Stimulated activated naive CD8-positive, alpha-beta T cell treated with anti-CD3 and anti-CD28 coated beads, Interleukin-15, Interleukin-2, amounts not matched to agents 100 ng/mL and 50 ng/mL, for 24 hours (primary cell): ENCODE measurements around the gene APBA2.

Source experiments
- H3K27ac Mint-ChIP-seq: one replicate; pipeline ENCODE4 v1.8.0; 2021; ENCODE audit warnings: mild to moderate bottlenecking, mixed read lengths
- H3K27me3 Mint-ChIP-seq: one replicate; pipeline ENCODE4 v1.8.0; 2021; ENCODE audit warnings: mixed read lengths
- H3K36me3 Mint-ChIP-seq: one replicate; pipeline ENCODE4 v1.8.0; 2021; ENCODE audit warnings: low read depth, mixed read lengths
- H3K4me1 Mint-ChIP-seq: one replicate; pipeline ENCODE4 v1.8.0; 2021; ENCODE audit warnings: low read depth, mixed read lengths
- H3K4me3 Mint-ChIP-seq: one replicate; pipeline ENCODE4 v1.8.0; 2021; ENCODE audit warnings: mild to moderate bottlenecking, mixed read lengths
- H3K9me3 Mint-ChIP-seq: one replicate; pipeline ENCODE4 v1.8.0; 2021; ENCODE audit warnings: mixed read lengths

Gene APBA2

DNA sequence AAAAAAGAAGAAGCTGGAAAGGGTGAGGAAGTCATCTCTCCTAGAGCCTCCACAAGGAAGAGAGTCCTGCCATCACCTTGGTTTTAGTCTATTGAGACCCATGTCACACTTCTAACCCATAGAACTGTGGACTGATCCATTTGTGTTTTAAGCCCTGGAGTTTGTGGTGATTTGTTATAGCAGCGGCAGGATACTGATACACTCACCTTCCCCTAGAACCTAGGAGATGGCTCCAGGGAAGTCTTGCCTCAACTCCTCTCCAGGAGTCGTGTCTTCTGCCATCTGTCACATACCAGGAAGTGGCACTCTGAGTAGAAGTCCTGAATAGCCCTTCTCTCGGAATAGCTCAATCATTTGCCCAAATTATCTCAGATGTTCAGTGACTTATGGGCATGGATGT, 14.6 kb upstream of the APBA2 start:
- no peaks in the 10 kb centered on the region for H3K36me3 Mint-ChIP-seq
- H3K27me3 Mint-ChIP-seq, result no peaks in the 10 kb centered on the region
- H3K4me3 Mint-ChIP-seq, result no peak overlapping the region
- no peak overlapping the region for H3K27ac Mint-ChIP-seq
- peaks cover 3% of the 10 kb centered on the region for H3K4me1 Mint-ChIP-seq
- no peaks in the 10 kb centered on the region for H3K9me3 Mint-ChIP-seq

DNA sequence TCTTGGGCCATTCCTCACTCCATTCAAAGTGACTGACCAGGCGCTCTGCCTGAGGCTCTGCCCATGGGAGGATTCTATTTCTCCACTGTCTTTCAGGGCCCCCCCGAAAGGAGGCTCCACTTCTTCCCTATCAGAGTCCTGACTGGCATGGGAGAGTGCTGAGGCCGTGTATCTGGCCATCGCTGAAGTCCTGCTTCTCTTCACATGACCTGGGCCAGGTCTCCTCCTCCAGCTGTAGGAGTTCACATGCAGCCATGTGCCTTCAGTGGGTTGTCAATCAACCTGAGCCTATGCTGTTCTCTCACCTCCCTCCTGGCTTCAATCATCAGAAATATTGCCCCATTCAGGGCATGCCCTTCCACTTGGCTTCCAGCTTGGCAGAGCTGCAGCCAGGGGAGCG, 12.8 kb upstream of the APBA2 start:
- Mint-ChIP-seq H3K36me3 (no peaks in the 10 kb centered on the region), H3K9me3 (no peaks in the 10 kb centered on the region), H3K27ac (no peak overlapping the region), H3K27me3 (no peaks in the 10 kb centered on the region), H3K4me3 (no peak overlapping the region), H3K4me1 (peaks cover 10% of the 10 kb centered on the region)

- Mint-ChIP-seq H3K4me3 (no peak overlapping the region), H3K27ac (no peak overlapping the region), H3K4me1 (peaks cover 10% of the 10 kb centered on the region), H3K9me3 (no peaks in the 10 kb centered on the region), H3K27me3 (no peaks in the 10 kb centered on the region), H3K36me3 (no peaks in the 10 kb centered on the region)
These were observed 12.1 kb upstream of the APBA2 start for GRCh38 chr15:28873585-28874190.

- Mint-ChIP-seq H3K4me3 (no peak overlapping the region), H3K27ac (no peak overlapping the region)
These were observed 10.2 kb upstream of the APBA2 start for GRCh38 chr15:28875461-28876000.

DNA sequence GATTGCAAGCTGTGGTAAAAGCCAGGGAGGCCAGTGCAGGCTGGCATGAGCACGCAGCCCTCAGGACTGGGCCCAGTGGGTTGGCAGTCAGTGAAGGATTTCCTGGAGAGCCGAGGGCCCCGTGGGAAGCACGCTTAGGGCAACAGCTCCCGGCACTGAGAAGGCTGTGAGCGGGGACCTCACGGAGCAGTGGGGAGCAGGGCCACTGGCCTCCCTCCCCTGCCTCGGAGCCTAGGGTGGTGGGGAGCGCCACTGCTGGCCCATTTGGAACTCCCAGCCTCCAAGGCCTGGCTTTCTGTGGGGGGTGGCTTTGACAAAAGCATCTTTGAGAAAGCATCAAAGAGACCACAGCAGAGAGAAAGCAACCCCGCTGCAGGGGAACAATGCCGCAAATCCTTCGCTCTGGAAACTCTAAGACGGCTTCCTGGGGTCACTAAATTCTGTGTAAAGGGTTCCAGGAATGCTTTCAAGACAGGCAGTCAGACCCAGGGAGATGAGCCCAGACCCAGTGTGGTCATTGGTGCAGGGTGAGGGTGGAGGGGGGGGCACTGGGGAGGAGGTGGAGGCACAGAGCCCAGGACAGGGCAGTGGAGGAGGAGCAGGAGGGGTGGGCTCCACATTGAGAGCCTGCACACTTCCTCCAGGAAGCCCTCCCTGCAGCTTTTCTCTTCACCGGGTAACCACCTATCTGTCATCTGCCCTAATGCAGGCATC, 9.5 kb upstream of the APBA2 start:
- H3K27ac Mint-ChIP-seq, result no peak overlapping the region

More at GRCh38 chr15:28875461-28876000, 10.2 kb upstream of the APBA2 start:
- Mint-ChIP-seq H3K9me3 (no peaks in the 10 kb centered on the region), H3K4me1 (peaks cover 10% of the 10 kb centered on the region), H3K36me3 (no peaks in the 10 kb centered on the region), H3K27me3 (no peaks in the 10 kb centered on the region)

DNA sequence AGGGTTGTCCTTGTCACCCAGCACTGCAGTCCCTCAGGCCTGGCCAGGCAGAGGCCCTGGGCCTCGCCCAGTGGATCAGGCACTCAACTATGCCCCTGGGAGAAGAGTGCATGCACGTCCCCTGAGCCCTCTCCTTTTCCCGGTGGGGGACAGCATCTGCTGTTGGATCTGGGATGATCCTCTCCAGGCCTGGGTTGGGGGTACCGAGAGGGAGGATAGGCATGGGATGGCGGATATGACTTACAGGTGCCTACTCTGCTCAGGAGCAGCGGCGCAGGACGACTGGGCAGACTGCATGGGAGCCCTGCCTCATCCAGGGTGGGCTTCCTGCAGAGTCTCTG, 9.0 kb upstream of the APBA2 start:
- Mint-ChIP-seq H3K4me3 (no peak overlapping the region), H3K27ac (no peak overlapping the region), H3K27me3 (no peaks in the 10 kb centered on the region), H3K9me3 (no peaks in the 10 kb centered on the region), H3K4me1 (peaks cover 10% of the 10 kb centered on the region), H3K36me3 (no peaks in the 10 kb centered on the region)

More for the DNA sequence above, 9.5 kb upstream of the APBA2 start:
- no peak overlapping the region for H3K4me3 Mint-ChIP-seq
- H3K36me3 Mint-ChIP-seq, result no peaks in the 10 kb centered on the region
- no peaks in the 10 kb centered on the region for H3K27me3 Mint-ChIP-seq
- H3K4me1 Mint-ChIP-seq, result peaks cover 10% of the 10 kb centered on the region
- no peaks in the 10 kb centered on the region for H3K9me3 Mint-ChIP-seq

GRCh38 chr15:28878209-28878608, 7.6 kb upstream of the APBA2 start:
- no peak overlapping the region for H3K27ac Mint-ChIP-seq
- peaks cover 10% of the 10 kb centered on the region for H3K4me1 Mint-ChIP-seq
- H3K36me3 Mint-ChIP-seq, result no peaks in the 10 kb centered on the region
- no peaks in the 10 kb centered on the region for H3K9me3 Mint-ChIP-seq
- no peak overlapping the region for H3K4me3 Mint-ChIP-seq
- no peaks in the 10 kb centered on the region for H3K27me3 Mint-ChIP-seq

DNA sequence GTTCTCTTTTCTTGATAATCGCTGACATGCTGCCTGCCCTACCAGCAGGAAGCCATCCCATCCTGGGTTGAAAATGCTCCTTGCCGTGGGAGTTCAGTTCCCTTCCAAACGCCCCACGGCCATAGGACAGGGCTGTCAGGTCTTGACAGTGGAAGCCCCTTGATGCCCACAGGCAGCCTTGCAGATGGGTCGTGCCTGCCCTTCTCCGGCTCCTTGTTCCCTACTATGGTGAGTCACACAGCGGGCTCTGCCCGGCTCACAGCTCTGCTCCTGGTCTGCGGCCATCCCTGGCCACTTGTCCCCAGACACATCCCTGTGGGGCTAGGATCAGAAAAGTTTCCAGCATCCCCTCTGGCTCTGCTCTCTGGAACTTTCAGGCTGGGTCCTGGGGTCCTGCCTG, 6.2 kb upstream of the APBA2 start:
- Mint-ChIP-seq H3K27me3 (no peaks in the 10 kb centered on the region), H3K27ac (no peak overlapping the region), H3K4me3 (no peak overlapping the region), H3K4me1 (peaks cover 10% of the 10 kb centered on the region), H3K9me3 (no peaks in the 10 kb centered on the region), H3K36me3 (no peaks in the 10 kb centered on the region)

GRCh38 chr15:28880680-28881079, 5.1 kb upstream of the APBA2 start:
- H3K9me3 Mint-ChIP-seq, result no peaks in the 10 kb centered on the region
- no peak overlapping the region for H3K27ac Mint-ChIP-seq
- no peaks in the 10 kb centered on the region for H3K27me3 Mint-ChIP-seq
- H3K4me3 Mint-ChIP-seq, result no peak overlapping the region
- H3K36me3 Mint-ChIP-seq, result no peaks in the 10 kb centered on the region
- H3K4me1 Mint-ChIP-seq, result peaks cover 9% of the 10 kb centered on the region

GRCh38 chr15:28881170-28881569, 4.6 kb upstream of the APBA2 start:
- H3K27me3 Mint-ChIP-seq, result no peaks in the 10 kb centered on the region
- peaks cover 6% of the 10 kb centered on the region for H3K4me1 Mint-ChIP-seq
- no peaks in the 10 kb centered on the region for H3K36me3 Mint-ChIP-seq
- H3K9me3 Mint-ChIP-seq, result no peaks in the 10 kb centered on the region
- H3K27ac Mint-ChIP-seq, result no peak overlapping the region
- H3K4me3 Mint-ChIP-seq, result no peak overlapping the region

GRCh38 chr15:28881600-28881999, 4.2 kb upstream of the APBA2 start:
- Mint-ChIP-seq H3K27ac (no peak overlapping the region), H3K9me3 (no peaks in the 10 kb centered on the region), H3K27me3 (no peaks in the 10 kb centered on the region), H3K36me3 (no peaks in the 10 kb centered on the region), H3K4me3 (no peak overlapping the region), H3K4me1 (peaks cover 3% of the 10 kb centered on the region)

DNA sequence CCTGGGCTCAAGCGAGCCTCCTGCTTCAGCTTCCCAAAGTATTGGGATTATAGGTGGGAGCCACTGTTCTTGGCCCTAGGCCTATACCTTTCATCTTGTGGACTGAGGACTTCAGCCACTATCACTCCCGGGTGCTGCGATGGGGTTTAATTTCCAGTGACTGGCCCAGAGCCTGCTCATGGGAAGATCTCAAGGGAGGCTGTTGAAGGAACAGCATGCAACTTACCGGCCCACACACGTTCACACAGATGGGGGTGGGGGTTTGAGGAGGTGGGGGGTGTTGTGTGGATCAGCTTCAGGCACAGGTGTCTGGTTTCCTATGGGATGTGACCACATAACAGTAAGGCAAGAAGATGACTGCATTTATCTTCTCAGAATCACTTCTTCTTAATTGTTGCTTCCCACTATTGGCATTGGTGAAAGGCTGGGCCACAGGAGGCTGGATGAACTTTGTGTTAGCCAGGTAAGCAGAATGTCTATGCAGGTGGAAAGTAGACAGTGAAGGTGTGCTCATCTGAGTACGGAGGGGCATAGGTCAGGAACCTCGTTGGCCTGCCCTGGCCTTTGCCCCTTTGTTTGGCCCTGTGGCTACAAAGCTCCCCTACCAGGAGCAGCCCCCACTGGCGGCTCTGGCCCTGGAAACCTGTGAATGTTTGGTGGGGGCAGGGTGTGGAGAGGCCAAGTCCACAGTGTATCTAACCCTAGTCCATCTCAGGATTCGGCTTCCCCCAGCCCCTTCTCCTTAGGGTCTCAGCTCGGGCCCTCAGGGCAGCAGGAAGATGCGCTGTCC, 1.4 kb upstream of the APBA2 start:
- no peaks in the 10 kb centered on the region for H3K27me3 Mint-ChIP-seq
- H3K27ac Mint-ChIP-seq, result no peak overlapping the region
- peaks cover 23% of the 10 kb centered on the region for H3K4me1 Mint-ChIP-seq
- H3K36me3 Mint-ChIP-seq, result no peaks in the 10 kb centered on the region
- H3K4me3 Mint-ChIP-seq, result no peak overlapping the region
- H3K9me3 Mint-ChIP-seq, result no peaks in the 10 kb centered on the region

DNA sequence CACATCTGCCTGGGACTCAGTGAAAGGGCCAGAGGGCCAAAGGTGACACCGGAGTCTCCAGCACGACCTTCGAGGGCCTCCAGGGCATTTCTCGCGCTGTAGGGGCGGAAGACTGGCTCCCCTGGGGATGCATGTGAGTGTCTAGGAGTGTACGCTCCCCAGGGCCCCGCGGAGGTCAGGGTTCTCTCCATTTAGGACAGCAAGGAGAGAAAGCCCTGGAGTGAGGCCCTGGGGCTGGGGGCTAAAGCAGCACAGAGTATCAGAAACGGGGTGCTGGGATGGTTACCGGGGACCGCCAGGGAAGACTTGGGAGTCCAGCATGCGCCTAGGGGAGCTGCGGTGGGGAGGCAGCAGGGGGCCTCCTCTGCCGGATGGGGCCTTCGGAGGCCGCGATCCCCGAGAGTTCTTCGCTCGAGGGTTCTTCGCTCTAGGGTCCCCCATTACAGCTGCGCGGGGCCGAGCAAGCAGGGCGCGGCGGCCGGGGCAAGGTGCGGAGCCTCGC, 595 bp upstream of the APBA2 start:
- peak overlapping the region; percentile 49 for H3K4me3 Mint-ChIP-seq
- no peaks in the 10 kb centered on the region for H3K36me3 Mint-ChIP-seq
- no peaks in the 10 kb centered on the region for H3K9me3 Mint-ChIP-seq
- H3K4me1 Mint-ChIP-seq, result peaks cover 31% of the 10 kb centered on the region
- H3K27me3 Mint-ChIP-seq, result no peaks in the 10 kb centered on the region
- H3K27ac Mint-ChIP-seq, result peak overlapping the region; percentile 40

GRCh38 chr15:28886431-28887338, 911 bp downstream of the APBA2 start:
- no peaks in the 10 kb centered on the region for H3K9me3 Mint-ChIP-seq

More at GRCh38 chr15:28886431-28887338, 911 bp downstream of the APBA2 start:
- peak overlapping the region; percentile 82 for H3K27ac Mint-ChIP-seq
- no peaks in the 10 kb centered on the region for H3K36me3 Mint-ChIP-seq
- H3K4me3 Mint-ChIP-seq, result peak overlapping the region; percentile 87
- no peaks in the 10 kb centered on the region for H3K27me3 Mint-ChIP-seq
- H3K4me1 Mint-ChIP-seq, result peaks cover 46% of the 10 kb centered on the region
